PC-9 (cell line): ENCODE measurements around the gene AHDC1.

Experiments used
- EZH2 ChIP-seq: fragments of 200-600 bp; sonication (generic); IDR thresholded peaks from 2 replicates; pipeline ENCODE4 v1.8.0; 2017; ENCODE audit warnings: antibody characterized with exemption, low read depth
- TF ChIP-seq, protein P1 (sequence below): fragments of 200-600 bp; sonication (generic); conservative IDR thresholded peaks from 2 replicates; pipeline ENCODE4 v1.6.1; 2017; ENCODE audit warnings: mixed run types, antibody characterized with exemption, mild to moderate bottlenecking, moderate library complexity

DNA sequence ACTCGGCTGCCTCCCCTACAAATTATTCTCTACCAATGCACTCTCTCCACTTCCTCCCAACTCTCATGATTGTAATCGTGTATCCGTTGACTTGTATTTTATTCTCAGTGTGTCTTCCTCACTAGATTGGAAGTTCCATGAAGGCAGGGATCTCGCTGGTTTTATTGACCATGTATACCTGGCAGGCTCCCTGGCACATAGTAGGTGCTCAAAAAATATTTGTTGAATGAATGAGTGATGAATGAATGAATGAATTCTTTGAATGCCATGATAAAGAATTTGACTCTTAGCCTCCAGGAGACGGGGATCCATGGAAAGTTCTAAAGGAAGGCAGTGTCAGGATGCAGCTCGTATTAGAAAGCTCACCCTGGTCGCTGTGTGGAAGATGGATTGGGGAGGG, 85.1 kb downstream of the AHDC1 start:
- TF ChIP-seq, protein P1, sequence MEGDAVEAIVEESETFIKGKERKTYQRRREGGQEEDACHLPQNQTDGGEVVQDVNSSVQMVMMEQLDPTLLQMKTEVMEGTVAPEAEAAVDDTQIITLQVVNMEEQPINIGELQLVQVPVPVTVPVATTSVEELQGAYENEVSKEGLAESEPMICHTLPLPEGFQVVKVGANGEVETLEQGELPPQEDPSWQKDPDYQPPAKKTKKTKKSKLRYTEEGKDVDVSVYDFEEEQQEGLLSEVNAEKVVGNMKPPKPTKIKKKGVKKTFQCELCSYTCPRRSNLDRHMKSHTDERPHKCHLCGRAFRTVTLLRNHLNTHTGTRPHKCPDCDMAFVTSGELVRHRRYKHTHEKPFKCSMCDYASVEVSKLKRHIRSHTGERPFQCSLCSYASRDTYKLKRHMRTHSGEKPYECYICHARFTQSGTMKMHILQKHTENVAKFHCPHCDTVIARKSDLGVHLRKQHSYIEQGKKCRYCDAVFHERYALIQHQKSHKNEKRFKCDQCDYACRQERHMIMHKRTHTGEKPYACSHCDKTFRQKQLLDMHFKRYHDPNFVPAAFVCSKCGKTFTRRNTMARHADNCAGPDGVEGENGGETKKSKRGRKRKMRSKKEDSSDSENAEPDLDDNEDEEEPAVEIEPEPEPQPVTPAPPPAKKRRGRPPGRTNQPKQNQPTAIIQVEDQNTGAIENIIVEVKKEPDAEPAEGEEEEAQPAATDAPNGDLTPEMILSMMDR = no peak
- no peak for TF ChIP-seq EZH2
